ENCODE data around the gene EML5. TPM values are rescaled to one million over a fixed set of nuclear protein-coding genes. Genes with fewer than 3 reads are reported as not detected.

The EML5 gene
- total RNA-seq, result under 0.01 TPM in 1 of 2 replicates, not detected in the other

DNA sequence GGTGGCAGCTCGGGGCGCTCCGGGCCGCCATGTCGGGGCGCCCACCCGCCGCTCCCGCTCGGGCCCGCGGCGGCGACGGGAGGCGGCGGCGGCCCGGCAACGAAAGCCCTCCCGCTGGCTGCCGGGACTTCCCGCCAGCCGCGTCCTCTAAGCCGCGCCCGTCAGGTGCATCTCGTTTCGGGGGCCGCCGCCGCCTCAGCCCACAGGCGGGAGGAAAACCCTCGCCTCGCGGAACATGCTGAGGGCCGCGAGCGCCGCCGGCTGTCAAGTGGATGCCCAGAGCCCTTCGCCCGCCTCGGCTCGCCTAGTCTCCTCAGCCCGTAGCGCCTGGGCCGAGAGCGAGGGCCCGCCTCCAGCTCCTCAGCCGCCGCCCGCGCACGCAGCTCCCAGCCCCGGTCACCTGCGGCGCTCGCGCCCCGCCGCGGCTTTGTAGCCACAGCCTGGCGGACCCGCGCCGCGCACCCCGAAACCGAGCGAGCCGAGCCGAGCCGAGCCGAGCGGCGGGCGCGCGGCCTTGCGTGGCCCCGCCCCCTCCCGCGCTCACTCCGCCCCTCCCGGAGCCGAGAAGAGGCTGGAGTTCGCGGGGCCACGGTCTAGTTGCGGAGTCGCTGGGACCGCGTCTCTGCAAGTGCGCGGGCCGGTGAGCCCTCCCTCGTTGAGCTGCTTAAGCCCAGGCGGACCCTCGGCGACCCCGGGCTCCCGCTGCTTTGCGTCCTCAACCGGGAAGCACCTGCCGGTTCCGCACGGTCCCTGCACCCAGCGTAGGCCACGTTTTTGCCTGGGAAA lies at the start of gene EML5:
TSS of gene EML5 (minus strand) at position 481 of the 786 bp plus-strand sequence. CDS start at position 31, 450 bp downstream.

DNA sequence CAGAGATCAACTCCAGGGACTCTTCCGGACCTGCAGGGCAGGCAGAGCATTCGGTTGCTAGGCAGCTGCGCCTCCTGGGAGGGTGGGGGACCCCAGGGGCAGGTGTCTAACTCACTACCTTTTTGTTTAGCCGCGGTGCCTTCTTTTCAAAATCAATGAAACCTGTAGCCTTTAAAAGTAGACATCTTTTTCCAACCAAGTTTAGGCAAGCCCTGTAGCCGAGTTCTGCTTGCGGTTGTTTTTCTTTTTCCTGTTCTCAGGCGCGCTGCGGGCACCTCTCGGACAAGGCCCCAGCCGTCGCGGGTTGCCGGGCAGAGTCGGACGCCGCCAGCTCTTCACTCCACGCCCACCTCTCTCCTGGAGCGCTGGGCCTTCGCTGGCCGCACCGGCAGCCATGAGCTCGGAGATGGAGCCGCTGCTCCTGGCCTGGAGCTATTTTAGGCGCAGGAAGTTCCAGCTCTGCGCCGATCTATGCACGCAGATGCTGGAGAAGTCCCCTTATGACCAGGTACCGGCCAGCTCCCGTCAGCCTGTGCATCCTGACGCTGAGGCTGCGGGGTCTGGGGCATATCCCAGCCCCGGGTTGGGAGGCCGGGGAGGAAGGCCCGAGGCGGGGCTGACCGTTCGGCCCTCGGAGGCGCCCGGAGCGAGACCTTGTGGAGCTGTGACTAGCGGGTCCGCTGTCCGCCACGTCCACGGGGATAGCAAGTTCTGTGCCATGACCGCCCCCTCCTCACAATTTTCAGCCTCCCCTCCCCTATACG lies 31.7 kb upstream of the EML5 start, which contains the start of gene TTC8:
TSS of gene TTC8 (plus strand) at position 338 of the 764 bp plus-strand sequence. CDS start at position 395, 57 bp downstream.

DNA sequence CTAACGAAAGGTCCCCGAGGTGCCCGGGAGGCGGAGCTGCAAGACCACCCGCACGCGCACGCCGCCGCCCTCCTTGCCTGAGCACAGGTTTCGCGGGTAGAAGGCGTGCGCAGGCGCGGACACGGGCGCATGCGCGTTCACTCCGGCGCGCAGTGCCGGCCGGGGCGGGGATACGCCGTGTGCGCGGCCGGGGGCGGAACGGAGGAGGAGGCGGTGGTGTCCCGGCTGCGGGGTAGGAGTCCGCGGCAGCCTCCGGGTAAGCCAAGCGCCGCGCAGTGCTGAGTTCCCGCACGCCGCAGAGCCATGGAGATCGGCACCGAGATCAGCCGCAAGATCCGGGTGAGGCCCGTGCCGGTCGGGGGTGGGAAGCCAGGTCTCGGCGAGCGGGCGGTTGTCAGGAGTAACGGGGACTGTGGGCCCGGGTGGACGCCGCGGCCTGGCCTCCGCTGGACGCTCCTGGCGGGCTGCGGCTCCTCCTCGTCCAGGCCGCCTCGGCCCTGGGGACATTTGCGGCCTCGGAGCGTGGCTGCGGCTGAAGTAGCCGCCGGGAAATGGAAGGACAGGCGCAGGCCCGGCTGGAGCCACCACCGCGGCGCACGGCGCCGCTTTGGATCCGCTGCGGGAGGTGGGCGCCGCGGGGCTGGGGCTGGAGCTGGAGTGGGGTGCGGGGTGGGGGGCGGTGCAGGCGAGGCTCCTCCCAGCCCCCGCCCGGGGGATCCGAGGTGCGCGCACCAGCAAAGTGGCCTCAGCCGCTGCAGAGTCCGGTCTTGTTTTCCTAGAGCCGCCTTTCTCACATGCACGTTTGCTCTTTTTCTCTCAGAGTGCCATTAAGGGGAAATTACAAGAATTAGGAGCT lies 229.7 kb downstream of the EML5 start, which contains the start of gene ZC3H14:
TSS of gene ZC3H14 (plus strand) at position 207 of the 856 bp plus-strand sequence. CDS start at position 304, 97 bp downstream.

Other genes starting within 250 kb of the EML5 start
- gene PTPN21, start 237.9 kb downstream of the EML5 start, total RNA-seq, result 5.8 and 10.5 TPM in 2 replicates
- gene ZC3H14, start 229.9 kb downstream of the EML5 start, total RNA-seq, result 45.6 and 50.5 TPM in 2 replicates
- gene TTC8, start 31.7 kb upstream of the EML5 start, total RNA-seq, result 8.7 and 9.3 TPM in 2 replicates